IPS-18a (cell line): ENCODE measurements around the gene FGD2.

Experiments
- H3K27ac ChIP-seq: one replicate; pipeline ENCODE4 v1.5.1; 2013; ENCODE audit warnings: low read length
- H3K27me3 ChIP-seq: one replicate; pipeline ENCODE4 v1.6.1; 2013; ENCODE audit warnings: mild to moderate bottlenecking, low read length; ENCODE audit not compliant: control insufficient read depth, insufficient read depth
- H3K36me3 ChIP-seq: one replicate; pipeline ENCODE4 v1.6.1; 2013; ENCODE audit warnings: low read depth, low read length; ENCODE audit not compliant: control insufficient read depth
- H3K4me1 ChIP-seq: one replicate; pipeline ENCODE4 v1.6.1; 2013; ENCODE audit warnings: low read depth, low read length; ENCODE audit not compliant: control insufficient read depth
- H3K4me3 ChIP-seq: one replicate; pipeline ENCODE4 v1.5.1; 2013; ENCODE audit warnings: low read length
- H3K9ac ChIP-seq: one replicate; pipeline ENCODE4 v1.6.1; 2013; ENCODE audit warnings: mild to moderate bottlenecking, low read length, moderate library complexity
- H3K9me3 ChIP-seq: one replicate; pipeline ENCODE4 v1.6.1; 2013; ENCODE audit warnings: low read depth, low read length; ENCODE audit not compliant: control insufficient read depth

FGD2 gene

DNA sequence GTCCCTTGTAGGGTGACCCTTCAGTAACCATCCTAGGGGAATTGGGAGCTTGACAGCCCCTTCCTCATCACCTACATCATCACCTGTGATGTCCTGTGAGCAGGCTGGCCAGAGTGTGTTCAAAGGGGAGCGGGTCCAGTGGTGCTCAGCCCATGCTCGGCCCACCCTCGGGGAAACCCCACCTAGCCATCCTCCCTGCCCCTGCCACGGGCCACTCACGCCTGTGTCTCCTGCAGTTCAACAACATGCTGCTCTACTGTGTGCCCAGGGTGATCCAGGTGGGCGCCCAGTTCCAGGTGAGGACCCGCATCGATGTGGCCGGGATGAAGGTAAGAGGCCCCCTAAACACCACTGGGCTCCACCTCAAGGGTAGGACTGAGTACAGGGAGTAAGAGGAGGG is 10.1 kb downstream of the FGD2 start:
- Histone ChIP-seq H3K27ac (no peak overlapping the region), H3K4me1 (peaks cover 4% of the 10 kb centered on the region), H3K4me3 (no peak overlapping the region), H3K36me3 (no peaks in the 10 kb centered on the region), H3K9me3 (no peaks in the 10 kb centered on the region), H3K9ac (no peak overlapping the region), H3K27me3 (no peaks in the 10 kb centered on the region)

DNA sequence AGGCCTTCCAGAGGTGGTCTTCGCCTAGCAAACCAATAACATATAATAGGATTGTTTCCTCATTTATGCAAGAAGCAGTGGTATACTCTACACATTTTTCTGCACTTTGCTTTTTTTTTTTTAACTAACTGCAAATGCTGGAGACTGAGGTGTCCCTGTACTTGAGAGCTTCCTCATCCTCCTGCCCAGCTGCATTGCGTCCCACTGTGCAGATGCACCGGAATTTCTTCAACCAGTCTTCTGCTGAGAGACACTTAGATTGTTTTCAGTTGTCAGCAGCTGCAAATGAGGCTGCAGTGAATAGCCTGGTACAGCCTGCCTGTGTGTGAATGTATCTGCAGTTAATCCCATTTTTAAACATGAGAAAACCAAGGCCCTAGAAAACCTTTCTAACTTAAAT is 11.5 kb downstream of the FGD2 start:
- Histone ChIP-seq H3K27me3 (no peaks in the 10 kb centered on the region), H3K4me1 (peaks cover 11% of the 10 kb centered on the region), H3K36me3 (no peaks in the 10 kb centered on the region), H3K27ac (no peak overlapping the region), H3K9me3 (no peaks in the 10 kb centered on the region), H3K4me3 (no peak overlapping the region), H3K9ac (no peak overlapping the region)

DNA sequence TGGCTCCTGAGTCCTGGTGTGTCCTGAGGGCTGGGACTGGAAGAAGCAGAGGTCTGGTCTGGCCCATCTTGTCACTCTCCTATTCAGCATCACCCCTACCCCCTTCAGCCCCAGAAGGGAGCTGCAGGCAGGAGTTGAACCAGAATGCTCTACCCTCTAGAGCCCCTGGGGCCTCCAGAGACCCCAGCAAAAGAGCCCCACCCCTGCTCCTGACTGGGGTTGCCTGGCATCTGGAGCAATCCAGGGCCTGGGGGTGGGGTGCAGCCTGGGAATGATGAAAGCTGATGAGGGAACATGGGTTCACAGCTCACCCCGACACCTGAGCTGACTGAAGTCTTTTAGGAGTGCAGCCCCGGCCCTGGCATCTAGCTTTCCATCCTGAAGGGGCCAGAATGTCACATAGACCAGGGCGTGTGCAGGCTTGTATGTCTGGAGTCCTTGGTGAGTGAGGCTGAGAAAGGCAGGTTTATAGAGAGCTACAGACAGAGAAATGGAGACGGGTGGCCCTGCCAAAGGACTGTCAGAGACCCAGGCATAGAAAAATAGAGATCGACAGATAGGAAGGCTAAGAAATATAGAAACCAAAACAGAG is 12.2 kb downstream of the FGD2 start:
- Histone ChIP-seq H3K4me3 (no peak overlapping the region), H3K9me3 (no peaks in the 10 kb centered on the region), H3K36me3 (no peaks in the 10 kb centered on the region), H3K27ac (no peak overlapping the region), H3K4me1 (peaks cover 12% of the 10 kb centered on the region), H3K9ac (no peak overlapping the region), H3K27me3 (no peaks in the 10 kb centered on the region)

DNA sequence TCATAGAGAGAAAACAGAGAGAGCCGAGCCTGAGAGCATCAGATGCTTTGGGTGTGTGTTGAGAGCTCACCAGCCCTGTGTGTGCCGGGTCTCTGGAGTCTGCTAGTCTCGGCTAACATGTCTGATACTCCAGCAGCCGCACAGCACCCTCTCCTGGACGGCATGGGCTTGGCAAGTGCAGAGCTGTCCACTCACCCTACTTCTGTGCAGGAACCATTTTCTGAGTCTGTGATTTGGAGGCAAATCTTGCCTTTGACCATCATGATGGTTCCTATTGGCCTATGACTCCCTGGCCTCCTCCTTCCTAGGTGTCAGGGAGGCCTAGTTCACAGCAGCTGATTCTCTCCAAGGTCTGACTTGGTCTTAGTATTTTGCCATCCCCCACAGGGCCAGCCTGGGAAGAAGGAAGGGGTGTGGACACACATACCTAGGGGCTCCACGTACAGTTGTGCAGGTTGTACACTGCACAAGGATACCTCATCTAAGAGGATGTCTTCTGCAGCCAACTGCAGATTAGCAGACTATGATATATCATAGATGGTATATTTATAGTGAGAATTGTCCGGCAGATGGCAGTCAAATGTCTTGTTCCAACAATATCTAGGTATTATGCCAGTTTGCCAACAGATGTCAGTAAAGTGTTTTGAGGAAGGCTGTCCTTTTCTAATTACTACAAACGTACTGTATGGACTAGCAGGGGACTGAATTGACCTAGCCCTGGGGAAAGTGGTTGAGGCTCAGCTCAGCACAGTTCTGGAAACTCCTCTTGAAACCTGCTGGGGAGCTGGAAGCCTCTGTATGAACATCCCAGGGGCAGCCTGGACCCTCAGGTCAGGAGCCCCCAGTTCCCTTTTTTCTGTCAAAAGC is 13.0 kb downstream of the FGD2 start:
- Histone ChIP-seq H3K27ac (no peak overlapping the region), H3K4me3 (no peak overlapping the region), H3K36me3 (no peaks in the 10 kb centered on the region), H3K4me1 (peaks cover 12% of the 10 kb centered on the region), H3K9me3 (no peaks in the 10 kb centered on the region), H3K9ac (no peak overlapping the region), H3K27me3 (no peaks in the 10 kb centered on the region)

DNA sequence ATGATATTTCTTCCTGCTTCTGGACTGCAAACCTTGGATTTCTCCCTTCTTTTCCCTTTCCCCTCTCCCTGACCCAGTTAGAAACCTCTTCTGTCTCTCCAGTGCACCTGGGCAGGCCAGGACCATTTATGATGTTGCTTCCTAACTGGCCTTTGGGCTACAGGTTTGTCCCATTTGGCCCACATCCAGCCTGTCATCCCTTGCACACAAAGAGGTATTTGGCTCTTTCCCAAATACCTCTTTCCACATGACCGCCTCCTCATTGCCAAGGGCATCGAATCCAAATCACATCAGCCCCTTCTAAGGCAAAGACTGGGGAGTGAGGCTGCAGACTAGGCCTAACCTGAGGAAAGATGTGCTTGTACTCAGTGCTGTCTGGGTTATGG is 13.6 kb downstream of the FGD2 start:
- H3K9ac ChIP-seq = no peak overlapping the region
- no peak overlapping the region for H3K27ac ChIP-seq
- H3K9me3 ChIP-seq = no peaks in the 10 kb centered on the region
- H3K27me3 ChIP-seq = no peaks in the 10 kb centered on the region
- H3K36me3 ChIP-seq = no peaks in the 10 kb centered on the region
- H3K4me3 ChIP-seq = no peak overlapping the region
- H3K4me1 ChIP-seq = peaks cover 12% of the 10 kb centered on the region

DNA sequence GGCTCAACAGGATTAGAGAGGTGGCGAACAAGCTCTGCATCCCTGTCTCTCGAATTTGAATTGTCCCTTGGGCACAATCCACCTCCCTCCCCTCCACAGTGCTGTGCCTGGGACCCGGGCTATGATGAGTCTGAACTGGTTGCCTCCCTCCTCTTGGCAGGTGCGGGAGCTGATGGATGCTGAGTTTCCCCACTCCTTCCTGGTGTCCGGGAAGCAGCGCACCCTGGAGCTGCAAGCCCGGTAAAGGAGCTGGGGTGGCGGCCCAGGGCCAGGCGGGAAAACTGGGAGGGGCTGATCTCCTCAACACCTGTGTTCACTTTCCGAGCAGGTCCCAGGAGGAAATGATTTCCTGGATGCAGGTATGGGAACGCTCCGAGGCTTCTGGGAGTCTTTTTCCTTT is 14.9 kb downstream of the FGD2 start:
- Histone ChIP-seq H3K27me3 (no peaks in the 10 kb centered on the region), H3K4me3 (no peak overlapping the region), H3K9ac (no peak overlapping the region), H3K27ac (no peak overlapping the region), H3K9me3 (no peaks in the 10 kb centered on the region), H3K36me3 (no peaks in the 10 kb centered on the region), H3K4me1 (peaks cover 12% of the 10 kb centered on the region)

DNA sequence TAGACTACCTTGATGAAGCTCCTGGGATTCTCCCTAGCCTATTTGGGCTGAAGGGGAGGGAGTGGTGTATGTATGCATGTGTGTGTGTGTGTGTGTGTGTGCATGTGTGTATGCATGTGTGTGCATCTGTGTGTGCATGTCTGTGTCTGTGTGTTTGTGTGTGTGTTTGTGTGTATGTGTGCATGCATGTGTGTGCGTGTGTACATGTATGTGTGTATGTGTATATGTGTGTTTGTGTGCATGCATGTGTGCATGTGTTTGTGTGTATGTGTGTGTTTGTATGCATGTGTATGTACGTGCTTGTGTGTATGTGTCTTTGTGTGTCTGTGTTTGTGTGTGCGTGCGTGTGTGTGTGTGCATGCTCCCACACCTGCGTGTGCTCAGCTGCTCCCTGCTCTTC is 15.4 kb downstream of the FGD2 start:
- Histone ChIP-seq H3K9me3 (no peaks in the 10 kb centered on the region), H3K4me1 (peaks cover 12% of the 10 kb centered on the region), H3K27ac (no peak overlapping the region), H3K36me3 (no peaks in the 10 kb centered on the region), H3K4me3 (no peak overlapping the region), H3K27me3 (no peaks in the 10 kb centered on the region), H3K9ac (no peak overlapping the region)

DNA sequence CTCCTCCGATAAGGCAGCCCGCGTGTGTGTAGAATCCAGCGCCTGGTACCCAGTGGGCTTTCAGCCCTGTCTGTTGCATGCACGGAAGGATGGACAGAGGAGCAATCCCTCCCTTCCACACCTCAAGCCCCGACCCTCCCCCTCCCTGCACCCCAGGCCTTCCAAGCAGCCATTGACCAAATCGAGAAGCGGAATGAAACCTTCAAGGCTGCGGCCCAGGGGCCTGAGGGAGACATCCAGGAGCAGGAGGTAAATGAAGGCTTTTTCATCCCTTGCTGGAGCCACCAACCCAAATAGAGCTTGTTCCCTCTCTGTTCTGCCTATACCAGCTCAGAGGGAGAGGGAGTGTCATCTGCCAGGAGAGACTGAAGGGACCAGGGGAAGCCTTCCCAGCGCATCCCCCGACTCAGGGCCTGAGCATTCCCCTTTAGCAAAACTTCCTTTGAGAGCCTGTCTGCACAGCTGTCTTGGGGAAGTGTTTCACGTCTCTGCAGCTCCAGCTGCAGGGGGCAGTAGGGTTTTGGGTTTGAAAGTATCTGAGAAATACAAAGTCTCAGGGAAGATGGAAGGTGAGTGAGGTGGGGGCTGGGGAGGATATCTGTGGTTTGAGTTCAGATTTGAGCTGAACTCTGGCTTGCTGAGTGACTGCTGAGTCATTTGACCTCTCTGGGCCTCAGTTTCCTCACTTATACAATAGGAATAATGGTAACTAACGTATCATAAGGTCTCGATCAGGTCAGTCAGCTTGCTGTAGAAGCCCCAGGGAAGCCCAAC is 16.1 kb downstream of the FGD2 start:
- Histone ChIP-seq H3K4me1 (peaks cover 12% of the 10 kb centered on the region), H3K27ac (no peak overlapping the region), H3K9me3 (no peaks in the 10 kb centered on the region), H3K9ac (no peak overlapping the region), H3K27me3 (no peaks in the 10 kb centered on the region), H3K4me3 (no peak overlapping the region), H3K36me3 (no peaks in the 10 kb centered on the region)

DNA sequence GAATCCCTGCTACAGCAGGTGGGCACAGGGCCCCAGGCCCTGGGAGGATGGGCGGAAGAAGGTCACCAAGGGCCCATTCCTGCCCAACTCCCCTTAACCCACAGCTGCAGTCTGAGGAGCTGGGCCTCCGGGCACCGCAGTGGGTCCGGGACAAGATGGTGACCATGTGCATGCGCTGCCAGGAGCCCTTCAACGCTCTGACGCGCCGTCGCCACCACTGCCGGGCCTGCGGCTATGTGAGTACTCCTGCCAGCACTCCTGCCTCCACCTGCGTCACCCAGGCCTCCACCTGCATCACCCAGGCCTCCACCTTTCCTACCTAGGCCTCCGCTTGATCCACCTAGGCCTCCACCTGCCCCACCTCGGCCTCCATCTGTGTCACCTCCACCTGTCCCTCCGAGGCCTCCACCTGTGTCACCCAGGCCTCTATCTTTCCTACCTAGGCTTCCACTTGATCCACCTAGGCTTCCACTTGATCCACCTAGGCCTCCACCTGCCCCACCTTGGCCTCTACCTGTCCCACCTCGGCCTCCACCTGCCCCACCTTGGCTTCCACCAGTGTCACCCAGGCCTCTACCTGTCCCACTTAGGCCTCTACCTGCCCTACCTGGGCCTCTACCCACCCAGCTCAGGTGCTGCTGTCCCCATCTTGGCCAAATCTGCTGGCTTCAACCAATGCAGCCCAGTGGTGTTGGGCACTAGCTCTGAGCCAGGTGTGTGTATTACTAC is 16.8 kb downstream of the FGD2 start:
- Histone ChIP-seq H3K27me3 (no peaks in the 10 kb centered on the region), H3K9me3 (no peaks in the 10 kb centered on the region), H3K9ac (no peak overlapping the region), H3K4me3 (no peak overlapping the region), H3K4me1 (peaks cover 12% of the 10 kb centered on the region), H3K36me3 (no peaks in the 10 kb centered on the region), H3K27ac (no peak overlapping the region)

DNA sequence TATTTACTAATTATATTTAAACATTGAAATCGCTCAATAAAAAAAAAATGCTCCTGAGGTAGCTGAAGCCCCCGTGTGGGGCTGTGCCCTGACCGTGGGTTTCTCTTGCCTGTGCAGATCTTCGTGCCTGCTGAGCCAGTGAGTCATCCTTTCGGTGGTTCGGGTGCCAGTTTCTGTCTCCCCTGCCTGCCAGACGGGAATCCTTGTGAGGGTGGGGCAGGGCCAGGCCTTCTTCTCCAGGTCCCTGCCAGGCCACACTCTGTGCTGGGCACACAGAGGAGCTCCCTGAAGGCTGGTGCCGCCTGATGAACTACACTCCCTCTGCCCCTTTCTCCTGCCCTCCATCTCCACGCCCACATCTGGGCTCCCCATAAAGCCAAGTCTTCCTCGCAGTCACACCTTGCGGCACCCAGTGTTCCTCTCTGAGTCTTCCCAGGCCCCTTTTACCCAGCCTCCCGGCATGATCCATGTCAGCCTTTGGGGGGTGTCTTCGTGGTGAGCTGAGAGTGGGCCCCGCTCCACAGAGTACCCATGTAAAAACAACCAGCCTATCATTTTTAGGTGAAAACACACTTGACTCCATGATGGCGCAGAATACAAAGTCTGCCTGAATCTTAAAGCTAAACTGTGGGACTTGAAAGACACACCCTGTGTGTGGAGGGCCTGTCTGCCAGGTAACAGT is 19.3 kb downstream of the FGD2 start:
- H3K4me3 ChIP-seq = no peak overlapping the region
- no peaks in the 10 kb centered on the region for H3K36me3 ChIP-seq
- H3K27ac ChIP-seq = no peak overlapping the region
- peaks cover 8% of the 10 kb centered on the region for H3K4me1 ChIP-seq
- no peak overlapping the region for H3K9ac ChIP-seq
- no peaks in the 10 kb centered on the region for H3K27me3 ChIP-seq
- no peaks in the 10 kb centered on the region for H3K9me3 ChIP-seq
